HG02642 (cell line): ENCODE data around the gene TCEAL3.
"Not testable (repeated sequence)": the region's sequence is repeated elsewhere in the genome, so short reads cannot be mapped to it uniquely, and the experiment has no call there.

Experiments
- ATAC-seq: cut with Tn5 transposase; IDR thresholded peaks from one replicate; pipeline ENCODE4 v1.9.1; 2021; ENCODE audit warnings: mild to moderate bottlenecking; ENCODE audit not compliant: unreplicated experiment, poor library complexity

TCEAL3 gene, protein sequence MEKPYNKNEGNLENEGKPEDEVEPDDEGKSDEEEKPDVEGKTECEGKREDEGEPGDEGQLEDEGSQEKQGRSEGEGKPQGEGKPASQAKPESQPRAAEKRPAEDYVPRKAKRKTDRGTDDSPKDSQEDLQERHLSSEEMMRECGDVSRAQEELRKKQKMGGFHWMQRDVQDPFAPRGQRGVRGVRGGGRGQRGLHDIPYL

DNA sequence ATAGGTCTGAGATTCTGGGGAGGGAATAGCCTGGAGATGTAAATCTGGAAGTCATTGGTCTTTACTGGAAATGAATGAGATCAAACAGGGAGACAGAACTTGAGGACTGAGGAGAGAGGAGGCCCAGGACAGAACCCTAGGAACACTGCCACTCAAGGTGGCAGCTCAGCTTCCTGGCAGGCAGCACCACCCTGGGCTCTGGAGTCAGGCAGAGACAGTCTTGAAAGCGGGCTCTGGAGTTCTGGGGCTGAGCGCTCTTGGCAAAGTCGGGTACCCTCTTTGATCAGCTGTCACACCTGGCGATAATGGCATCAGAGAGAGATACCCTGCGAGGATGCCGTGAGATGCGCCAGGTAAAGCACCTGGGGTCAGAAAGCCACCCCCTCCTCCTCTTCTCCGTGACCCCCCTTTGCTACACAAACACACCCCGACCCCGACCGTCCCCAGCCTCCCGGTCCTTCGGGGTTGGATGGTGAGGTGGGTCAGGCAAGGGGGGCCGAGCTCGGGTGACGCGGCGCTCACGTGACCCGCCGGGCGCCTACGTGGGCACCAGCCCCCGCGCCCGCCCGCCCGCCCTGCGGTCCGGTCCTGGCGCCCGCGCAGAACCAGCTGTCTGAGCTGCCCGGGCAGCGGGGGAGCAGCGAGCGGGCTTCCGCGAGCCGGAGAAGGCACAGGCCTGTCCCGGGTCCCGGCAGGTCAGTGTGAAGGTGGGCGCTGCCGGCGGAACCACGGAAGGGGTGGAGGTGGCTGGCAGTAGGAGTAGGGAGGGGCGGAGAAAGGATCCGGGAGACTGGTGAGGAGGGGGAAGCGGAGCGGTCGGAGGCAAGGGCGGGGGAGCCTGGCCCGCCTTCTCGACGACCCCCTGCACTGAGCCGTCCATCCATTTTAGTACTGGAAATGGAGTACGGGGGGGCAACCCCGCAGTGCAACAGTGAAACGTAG, at the start of gene TCEAL3:
TCEAL3 (plus strand) TSS at position 600 of the 942 bp plus-strand sequence. CDS start 1,102 bp downstream, outside the sequence.
- ATAC-seq = peak; percentile 84

DNA sequence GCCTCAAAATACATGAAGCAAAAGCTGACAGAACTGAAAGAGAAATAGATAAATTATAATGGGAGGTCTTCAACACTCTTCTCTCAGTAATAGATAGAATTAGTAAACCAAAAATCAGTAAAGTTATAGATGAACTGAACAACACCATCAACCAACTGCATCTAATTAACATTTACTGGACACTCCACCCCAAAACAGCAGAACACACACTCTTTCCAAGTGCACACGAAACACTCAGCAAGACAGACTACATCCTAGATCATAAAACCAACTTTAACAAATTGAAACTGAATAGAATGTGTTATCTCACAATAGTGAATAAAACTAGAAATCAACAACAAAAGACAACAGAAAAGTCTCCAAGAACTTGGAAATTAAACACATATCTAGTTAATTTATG, 47.5 kb upstream of the TCEAL3 start:
- no peak for ATAC-seq

DNA sequence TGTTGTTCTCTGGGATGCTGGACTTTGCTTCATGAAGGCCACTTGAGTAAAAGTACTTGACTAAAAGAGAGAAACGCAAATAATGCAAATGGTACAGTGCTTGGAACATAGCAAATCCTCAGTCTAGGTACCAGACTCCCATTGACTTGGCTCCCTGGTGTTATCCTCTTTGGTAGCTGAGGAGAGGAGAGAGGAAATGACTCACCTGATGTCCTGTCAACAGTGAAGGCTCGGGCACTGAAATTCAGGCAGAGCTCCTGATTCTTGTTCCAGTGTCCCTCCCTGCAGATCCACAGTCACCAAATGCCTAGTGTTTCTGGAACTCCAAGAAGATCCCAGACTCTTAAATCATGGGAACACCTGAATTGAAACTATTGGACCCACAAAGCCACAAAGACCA, 45.0 kb upstream of the TCEAL3 start:
- no peak for ATAC-seq

DNA sequence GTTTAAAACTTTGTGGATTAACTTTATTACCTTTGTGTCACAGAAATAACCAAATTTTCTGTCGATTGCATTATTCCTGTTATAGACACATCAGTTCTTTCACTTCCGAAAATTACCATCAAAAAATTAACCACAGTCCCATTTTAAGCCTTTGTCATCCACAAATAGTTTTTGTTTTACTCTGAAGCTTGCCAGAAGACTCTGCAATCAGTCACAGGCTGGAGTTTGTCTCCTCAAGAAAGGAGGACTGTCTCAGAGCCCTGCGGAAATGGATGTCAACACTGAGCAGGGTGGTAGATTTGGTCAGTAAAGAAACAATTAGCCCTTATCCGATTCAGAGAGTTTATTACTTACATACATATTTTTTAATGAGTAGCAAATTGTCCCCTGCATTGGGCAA, 42.6 kb upstream of the TCEAL3 start:
- ATAC-seq = peak; percentile 76

DNA sequence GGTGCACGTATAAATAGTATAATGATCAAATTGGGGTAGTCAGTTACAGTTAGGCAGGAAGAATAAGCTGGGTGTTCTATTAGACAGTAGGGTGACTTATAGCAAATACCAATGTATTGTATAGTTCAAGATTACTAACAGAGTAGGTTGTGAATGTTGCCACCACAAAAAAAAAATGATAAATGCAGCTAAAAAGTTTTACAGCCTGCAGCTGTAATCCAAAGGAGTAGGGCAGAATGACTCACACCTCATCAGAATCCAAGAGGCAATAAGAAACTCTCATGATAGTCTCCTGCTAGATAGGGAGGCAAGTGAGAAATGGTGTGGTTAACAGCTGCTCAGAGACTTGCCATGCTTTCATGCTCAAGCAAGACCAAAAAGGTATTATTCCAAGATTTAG, 42.0 kb upstream of the TCEAL3 start:
- ATAC-seq = peak; percentile 29

DNA sequence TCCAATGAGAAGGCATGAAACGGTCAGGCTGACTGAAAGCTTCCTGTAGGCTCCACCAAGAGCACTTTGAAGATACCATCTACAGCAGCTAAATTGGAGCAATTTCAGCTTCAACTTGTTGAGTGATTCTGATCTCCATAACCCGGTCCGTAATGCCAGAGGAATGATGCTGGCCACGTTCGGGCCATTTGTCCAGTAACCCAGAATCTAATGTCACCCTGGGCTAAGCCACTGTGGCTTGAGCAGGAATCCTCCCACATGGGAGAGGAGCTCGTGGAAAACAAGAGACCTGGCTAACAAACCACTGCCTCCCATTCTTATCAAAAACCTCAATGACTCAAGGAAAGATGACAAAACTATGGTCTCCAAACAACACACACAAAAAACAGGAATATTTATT, 36.6 kb upstream of the TCEAL3 start:
- no peak for ATAC-seq

DNA sequence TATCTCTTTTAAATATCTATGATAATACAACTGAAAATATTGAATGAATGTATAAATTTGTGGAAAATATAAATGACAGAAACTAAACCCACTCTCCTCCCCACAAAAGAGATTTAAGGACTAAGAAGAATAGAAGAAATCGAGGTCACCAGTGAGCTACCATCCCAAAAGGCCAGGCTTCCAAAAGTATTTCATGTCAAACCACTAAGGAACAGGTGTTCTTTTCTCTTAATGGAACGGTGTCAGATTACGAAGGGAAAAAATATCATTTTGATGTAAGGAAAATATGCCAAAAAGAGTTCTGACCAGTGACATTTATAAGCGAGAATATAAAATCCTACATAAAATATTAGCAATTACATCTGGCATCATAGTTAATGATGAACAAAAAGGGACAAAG, 36.0 kb upstream of the TCEAL3 start:
- no peak for ATAC-seq

DNA sequence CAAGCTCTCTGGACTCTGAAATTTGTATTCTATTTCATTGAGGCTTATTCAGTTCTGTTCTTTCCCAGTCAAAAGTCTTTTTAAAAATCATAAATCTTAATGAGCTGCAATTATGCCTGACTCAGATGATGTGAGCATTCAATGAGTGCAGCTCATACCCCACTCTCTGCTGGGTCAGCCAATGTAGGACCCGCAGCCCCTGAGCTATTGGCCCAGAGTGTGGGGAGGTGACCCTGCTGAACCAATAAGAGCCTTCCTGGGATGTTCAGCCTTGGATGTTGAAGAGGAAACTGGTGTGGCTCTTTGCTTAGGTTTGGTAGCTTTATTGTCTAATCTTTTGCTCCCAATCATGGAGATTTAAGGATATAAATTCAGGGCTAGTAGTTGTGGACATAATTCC, 34.6 kb upstream of the TCEAL3 start:
- ATAC-seq = no peak

DNA sequence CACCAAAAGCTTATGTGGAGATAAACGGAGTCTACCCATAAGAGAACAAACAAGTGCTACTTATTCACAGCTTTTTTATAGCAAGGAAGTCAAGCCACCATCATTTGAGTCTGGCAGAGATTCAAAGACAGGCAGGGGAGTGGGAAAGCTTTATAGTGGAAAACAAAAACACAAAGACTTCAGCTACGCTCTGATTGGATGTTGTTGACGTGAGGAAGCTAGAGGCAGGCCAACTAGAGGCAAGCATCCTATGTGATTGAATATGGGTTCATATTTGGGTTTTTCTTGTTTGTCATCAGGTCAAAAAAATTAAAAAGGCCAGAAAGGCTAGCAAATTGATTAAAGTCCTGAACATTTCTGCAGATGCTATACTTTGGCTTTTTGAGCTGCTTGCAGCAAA, 23.2 kb upstream of the TCEAL3 start:
- ATAC-seq = no peak

DNA sequence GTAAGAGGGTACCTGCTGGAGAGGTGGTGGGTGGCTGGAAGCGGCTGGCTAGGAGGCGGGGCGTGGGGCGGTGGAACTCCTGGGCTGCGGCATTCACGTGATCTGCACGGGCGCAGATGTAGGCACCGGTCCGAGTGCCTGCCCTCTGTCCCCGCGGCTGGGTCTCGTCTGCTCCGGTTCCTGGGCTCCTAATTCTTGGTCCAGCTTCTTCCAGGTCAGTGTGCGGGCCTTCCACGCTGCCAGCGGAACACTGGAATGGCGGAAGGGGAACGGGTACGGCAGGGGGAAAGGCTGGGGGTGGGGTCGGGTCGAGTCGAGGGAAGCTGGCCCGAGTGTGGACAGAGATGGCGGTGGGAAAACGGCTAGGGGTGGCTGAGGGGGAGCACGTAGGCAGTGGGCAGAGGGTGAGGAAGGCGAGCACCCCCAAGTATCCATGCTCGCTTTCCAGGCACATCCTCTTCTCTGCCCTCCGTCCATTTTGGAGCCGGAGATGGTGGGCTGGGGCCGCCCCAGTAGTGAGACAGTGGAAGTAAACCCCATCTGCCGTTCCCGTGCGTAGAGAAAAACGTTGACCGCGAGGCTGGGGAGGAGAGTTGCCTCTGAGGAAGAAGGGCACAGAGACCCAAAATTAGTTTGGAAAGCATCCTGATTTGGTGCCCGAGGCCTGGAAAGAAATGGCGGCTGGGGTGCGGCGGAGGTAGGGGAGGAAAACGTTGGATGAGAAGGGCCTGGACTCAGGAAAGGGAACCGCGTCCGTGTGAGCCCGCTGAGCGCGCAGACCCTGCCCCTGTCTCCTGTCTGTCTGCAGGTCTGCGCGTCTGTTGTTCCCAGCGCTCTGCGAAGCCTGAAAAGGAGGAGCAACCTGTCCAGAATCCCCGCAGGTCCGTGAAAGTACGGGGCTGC, 22.1 kb upstream of the TCEAL3 start, which contains the start of gene TCEAL4:
TCEAL4 (plus strand) TSS at position 105 of the 903 bp plus-strand sequence. CDS start 1,161 bp downstream, outside the sequence.
- peak; percentile 91 for ATAC-seq

DNA sequence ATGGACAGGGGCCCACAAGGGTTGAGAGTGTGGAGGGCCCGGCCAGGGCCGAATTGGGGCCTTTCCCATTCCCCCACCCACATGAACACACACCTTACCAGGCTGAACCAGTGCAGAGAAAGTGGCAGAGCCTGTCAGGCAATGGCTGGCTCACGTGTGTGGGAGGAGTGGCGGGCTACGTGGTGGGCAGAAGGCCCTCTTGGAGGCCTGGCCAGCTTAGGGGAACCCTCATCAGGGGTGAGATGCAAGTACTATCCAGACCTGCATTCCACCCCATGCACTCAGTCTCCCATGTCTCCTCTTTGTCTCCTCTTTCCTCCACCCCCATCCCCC, 21.5 kb upstream of the TCEAL3 start:
- ATAC-seq = peak; percentile 46

DNA sequence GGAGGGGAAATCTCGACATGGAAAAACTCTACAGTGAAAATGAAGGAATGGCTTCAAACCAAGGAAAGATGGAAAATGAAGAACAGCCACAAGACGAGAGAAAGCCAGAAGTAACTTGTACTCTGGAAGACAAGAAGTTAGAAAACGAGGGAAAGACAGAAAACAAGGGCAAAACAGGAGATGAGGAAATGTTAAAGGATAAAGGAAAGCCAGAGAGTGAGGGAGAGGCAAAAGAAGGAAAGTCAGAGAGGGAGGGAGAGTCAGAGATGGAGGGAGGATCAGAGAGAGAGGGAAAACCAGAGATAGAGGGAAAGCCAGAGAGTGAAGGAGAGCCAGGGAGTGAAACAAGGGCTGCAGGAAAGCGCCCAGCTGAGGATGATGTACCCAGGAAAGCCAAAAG, 21.1 kb upstream of the TCEAL3 start:
- ATAC-seq = no peak

DNA sequence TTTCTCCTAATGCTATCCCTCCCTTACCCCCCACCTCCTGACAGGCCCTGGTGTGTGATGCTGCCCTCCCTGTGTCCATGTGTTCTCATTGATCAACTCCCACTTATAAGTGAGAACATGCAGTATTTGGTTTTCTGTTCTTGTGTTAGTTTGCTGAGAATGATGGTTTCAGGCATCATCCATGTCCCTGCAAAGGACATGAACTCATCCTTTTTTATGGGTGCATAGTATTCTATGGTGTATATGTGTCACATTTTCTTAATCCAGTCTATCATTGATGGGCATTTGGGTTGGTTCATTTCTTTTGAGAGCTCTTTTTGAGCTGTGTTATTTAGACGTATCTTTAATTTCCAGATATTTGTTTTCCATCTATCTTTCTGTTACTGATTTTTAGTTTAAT, 15.5 kb upstream of the TCEAL3 start:
- not testable (repeated sequence) for ATAC-seq

DNA sequence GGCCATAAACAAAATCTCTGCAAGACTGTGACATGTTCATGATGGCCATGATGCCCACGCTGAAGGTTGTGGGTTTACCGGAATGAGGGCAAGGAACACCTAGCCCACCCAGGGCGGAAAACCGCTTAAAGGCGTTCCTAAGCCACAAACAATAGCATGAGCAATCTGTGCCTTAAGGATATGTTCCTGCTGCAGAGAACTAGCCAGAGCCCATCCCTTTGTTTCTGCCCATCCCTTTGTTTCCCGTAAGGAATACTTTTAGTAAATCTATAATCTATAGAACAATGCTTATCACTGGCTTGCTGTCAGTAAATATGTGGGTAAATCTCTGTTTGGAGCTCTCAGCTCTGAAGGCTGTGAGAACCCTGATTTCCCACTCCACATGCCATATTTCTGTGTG, 12.6 kb upstream of the TCEAL3 start:
- not testable (repeated sequence) for ATAC-seq

DNA sequence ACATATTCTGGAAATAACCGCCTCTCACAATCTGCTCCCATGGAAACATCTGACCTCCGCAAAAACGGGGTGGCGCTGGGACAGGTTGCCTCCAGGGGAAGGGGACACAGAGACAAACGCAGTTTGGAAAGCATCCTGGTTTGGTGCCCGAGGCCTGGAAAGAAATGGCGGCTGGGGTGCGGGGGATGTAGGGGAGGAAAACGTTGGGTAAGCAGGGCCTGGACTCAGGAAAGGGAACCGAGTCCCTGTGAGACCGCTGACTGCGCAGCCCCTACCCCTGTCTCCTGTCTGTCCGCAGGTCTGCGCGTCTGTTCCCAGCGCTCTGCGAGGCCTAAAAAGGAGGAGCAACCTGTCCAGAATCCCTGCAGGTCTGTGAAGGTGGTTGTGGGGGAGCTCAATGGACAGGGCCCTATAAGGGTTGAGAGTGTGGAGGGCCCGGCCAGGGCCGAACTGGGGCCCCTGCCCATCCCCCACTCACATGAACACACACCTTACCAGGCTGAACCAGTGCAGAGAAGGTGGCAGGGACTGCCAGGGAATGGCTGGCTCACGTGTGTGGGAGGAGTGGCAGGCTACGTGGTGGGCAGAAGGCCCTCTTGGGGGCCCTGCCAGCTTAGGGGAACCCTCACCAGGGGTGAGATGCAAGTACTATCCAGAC, 672 bp downstream of the TCEAL3 start:
- ATAC-seq = peak; percentile 18

DNA sequence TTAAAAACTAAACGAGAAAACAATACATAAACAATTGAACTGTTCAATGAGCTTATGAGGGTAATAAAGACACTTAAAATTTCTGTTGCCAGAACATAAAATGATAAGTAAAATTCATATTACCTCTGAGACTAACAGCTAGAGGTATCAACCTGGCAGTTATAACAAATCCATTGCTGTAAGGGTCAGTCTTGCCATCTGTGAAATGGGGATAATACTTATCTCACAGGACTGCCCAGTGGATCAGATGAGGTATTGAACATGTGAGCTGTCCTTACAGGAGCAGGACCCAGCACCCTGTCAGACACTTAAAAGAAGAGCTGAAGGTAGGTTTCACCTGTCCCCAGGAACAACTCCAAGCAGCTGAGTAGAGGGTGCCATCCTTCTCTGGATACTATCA, 2.5 kb downstream of the TCEAL3 start:
- no peak for ATAC-seq

DNA sequence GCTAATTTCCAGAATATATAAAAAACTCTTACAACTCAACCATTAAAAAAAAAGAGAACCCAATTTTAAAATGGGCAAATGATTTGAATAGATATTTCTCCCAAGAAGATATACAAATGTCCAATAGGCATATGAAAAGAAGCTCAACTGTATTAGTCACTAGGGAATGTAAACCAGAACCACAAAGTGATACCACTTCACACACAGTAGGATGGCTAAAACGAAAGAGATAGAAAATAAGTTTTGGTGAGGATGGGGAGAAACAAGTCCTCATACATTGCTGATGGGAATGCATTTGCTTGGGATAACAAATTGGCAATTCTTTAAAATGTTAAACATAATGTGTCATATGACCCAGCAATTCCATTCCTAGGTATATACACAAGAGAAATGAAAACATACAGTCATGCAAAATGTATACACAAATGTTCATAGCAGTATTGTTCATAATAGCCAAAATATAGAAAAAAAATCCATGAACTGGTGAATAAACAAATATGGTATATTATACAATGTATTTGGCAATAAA, 5.7 kb downstream of the TCEAL3 start:
- no peak for ATAC-seq

DNA sequence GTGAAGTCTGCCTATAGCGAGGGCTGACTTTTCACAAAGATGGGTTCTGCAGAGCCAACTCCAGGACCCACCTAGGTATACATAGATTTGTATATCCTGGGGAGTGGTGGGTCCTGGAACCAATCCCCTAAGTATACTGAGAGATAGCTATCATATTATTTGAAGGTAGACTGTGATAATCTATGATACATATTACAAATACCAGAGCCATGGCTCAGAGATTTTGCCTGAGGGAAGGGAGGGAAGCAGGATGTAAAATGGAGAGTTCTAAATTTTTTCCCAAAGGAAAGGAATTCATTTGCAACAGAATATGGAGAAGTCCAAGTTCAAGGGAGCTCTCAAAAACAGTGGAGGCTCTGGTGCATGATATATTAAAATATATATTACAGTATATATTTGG, 7.2 kb downstream of the TCEAL3 start:
- ATAC-seq = no peak

DNA sequence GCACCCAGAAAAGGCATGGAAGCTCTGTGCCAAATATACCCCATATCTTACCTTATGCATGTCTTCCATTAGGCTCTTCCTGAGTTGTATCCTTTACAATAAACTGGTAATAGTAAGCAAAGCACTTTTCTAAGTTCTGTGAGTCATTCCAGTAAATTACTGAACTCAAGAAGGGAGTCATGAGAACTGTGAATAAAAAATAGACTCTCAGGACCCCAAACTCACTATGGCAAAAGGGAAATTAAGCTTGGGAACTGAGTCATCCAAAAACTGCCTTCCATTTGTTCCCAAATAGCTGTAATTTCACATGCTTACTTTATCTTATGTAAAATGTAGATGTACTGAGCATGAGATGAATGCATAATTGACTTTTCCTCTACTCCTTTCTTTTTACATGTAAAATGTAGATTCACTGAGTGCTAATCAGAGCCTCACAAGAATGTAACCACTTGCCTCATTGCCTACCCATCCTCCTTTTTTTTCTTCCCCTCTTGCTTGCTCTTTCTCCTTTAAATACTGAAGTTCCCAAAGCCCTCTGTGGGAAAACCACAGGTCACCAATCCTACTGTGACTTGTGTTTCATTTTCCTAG, 8.1 kb downstream of the TCEAL3 start:
- ATAC-seq = no peak
